ENCODE results near the gene OTOS. TPM values are rescaled to one million over a fixed set of nuclear protein-coding genes. Genes with fewer than 3 reads are reported as not detected.

The OTOS gene
- total RNA-seq, 1 experiment from 2014 or later, result not detected

GRCh38 chr2:240151477-240152031, 11.1 kb upstream of the OTOS start:
- H3K9ac ChIP-seq (ENCODE audit: low read length), result no peak overlapping the region
- TF ChIP-seq CBX3 (IDR thresholded peaks at IDR 0.05; ENCODE audit: low read depth) (no peak), POLR2AphosphoS5 (IDR thresholded peaks at IDR 0.05; ENCODE audit: low read depth, low read length) (no peak), EZH2 (IDR thresholded peaks at IDR 0.05) (no peak), ZFX (IDR thresholded peaks at IDR 0.05) (no peak), CEBPB (IDR thresholded peaks at IDR 0.05; ENCODE audit: low read depth) (no peak), ELF1 (IDR thresholded peaks at IDR 0.05; ENCODE audit: borderline replicate concordance, low read depth) (no peak)
- TF ChIP-seq, protein P1, sequence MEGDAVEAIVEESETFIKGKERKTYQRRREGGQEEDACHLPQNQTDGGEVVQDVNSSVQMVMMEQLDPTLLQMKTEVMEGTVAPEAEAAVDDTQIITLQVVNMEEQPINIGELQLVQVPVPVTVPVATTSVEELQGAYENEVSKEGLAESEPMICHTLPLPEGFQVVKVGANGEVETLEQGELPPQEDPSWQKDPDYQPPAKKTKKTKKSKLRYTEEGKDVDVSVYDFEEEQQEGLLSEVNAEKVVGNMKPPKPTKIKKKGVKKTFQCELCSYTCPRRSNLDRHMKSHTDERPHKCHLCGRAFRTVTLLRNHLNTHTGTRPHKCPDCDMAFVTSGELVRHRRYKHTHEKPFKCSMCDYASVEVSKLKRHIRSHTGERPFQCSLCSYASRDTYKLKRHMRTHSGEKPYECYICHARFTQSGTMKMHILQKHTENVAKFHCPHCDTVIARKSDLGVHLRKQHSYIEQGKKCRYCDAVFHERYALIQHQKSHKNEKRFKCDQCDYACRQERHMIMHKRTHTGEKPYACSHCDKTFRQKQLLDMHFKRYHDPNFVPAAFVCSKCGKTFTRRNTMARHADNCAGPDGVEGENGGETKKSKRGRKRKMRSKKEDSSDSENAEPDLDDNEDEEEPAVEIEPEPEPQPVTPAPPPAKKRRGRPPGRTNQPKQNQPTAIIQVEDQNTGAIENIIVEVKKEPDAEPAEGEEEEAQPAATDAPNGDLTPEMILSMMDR (IDR thresholded peaks at IDR 0.05 in 2 of 3, conservative IDR thresholded peaks at IDR 0.05 in 1 of 3; ENCODE audit: borderline replicate concordance in 1 of 3, insufficient read depth in 1 of 3, low read depth in 2 of 3, low read length in 2 of 3), result no peak
- H3K9me3 ChIP-seq (ENCODE audit: control insufficient read depth in 1 of 2, insufficient read depth in 1 of 2, low read depth in 1 of 2, low read length in 2 of 2), result peaks cover 0 to 2% of the 10 kb centered on the region in 2 experiments; a peak in 1 of 4 replicates
- no peaks in the 10 kb centered on the region for H3K4me1 ChIP-seq (ENCODE audit: control insufficient read depth in 1 of 2, insufficient read depth in 2 of 2, low read length in 2 of 2)
- POLR2A ChIA-PET, result no interaction called here
- H2AFZ ChIP-seq (ENCODE audit: low read depth, low read length, poor library complexity, severe bottlenecking), result no peak overlapping the region
- no peak overlapping the region for H3K27ac ChIP-seq (ENCODE audit: low read depth, low read length)
- RAD21 ChIA-PET (ENCODE audit: low non-redundant PET in 1 of 2, low total read pairs in 2 of 2, uncharacterized antibody in 2 of 2, unreplicated experiment in 2 of 2), result no interaction called here
- no TSS peak for BruUV-seq (replicated peaks)
- H3K4me2 ChIP-seq (ENCODE audit: low read length), result no peak overlapping the region
- no peaks in the 10 kb centered on the region for H4K20me1 ChIP-seq (ENCODE audit: insufficient read depth)
- CTCF ChIA-PET, result interaction anchor here (0.9 kb wide), 1 partner anchor 10 kb away, joined by 3 read pairs; no protein-coding TSS in a partner anchor
- ATAC-seq (no peak), DNase-seq (ENCODE audit: low read depth, low spot score) (no peak)
- no peaks in the 10 kb centered on the region for H3K9me2 ChIP-seq (ENCODE audit: insufficient read depth)
- no peak overlapping the region for H3K4me3 ChIP-seq (replicated peaks in 1 of 2; ENCODE audit: low read depth in 1 of 2, low read length in 2 of 2)
- H3K79me2 ChIP-seq (ENCODE audit: insufficient read depth, low read length), result no peaks in the 10 kb centered on the region
- 0 out of 2 replicates have a peak, but pooled peaks cover 6% of the 10 kb centered on the region for H3K27me3 ChIP-seq (ENCODE audit: insufficient read depth, low read length)
- no peaks in the 10 kb centered on the region for H3K36me3 ChIP-seq (ENCODE audit: control insufficient read depth in 1 of 2, insufficient read depth in 2 of 2, low read length in 2 of 2)
- intact Hi-C loops (cut with micrococcal nuclease), result loop anchor here (5.0 kb wide), 1 partner anchor 301 kb away; no protein-coding TSS in a partner anchor

Data from HCT116 (cell line).